ENCODE data around the gene BSCL2.
"Not testable (repeated sequence)": the region's sequence is repeated elsewhere in the genome, so short reads cannot be mapped to it uniquely, and the experiment has no call there.

Gene BSCL2

DNA sequence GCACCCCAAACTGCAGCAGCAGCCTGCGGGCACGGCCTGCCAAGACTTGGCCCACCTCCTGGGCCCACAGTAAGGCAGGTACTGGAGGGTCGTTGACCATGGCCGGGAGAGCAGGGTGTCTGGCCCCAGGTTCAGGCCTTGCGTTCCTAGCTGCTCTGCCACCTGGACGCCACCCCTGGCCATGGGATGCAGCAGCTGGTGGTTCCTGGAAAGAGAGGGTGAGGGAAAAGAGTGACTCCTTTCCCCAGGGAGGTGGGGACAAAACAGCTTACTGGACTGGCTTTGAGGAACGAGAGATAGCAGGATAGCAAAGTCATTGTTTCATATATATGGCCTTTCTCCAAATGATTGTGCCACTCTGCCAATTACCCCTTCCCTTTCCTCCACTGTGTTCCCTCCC lies 1.8 kb downstream of the BSCL2 start:
- H3K4me3 ChIP-seq (replicated peaks in 1 of 2; ENCODE audit: low read depth in 2 of 2, low read length in 2 of 2) = peak overlapping the region; percentile 62 to 71
- TF ChIP-seq, protein P1, sequence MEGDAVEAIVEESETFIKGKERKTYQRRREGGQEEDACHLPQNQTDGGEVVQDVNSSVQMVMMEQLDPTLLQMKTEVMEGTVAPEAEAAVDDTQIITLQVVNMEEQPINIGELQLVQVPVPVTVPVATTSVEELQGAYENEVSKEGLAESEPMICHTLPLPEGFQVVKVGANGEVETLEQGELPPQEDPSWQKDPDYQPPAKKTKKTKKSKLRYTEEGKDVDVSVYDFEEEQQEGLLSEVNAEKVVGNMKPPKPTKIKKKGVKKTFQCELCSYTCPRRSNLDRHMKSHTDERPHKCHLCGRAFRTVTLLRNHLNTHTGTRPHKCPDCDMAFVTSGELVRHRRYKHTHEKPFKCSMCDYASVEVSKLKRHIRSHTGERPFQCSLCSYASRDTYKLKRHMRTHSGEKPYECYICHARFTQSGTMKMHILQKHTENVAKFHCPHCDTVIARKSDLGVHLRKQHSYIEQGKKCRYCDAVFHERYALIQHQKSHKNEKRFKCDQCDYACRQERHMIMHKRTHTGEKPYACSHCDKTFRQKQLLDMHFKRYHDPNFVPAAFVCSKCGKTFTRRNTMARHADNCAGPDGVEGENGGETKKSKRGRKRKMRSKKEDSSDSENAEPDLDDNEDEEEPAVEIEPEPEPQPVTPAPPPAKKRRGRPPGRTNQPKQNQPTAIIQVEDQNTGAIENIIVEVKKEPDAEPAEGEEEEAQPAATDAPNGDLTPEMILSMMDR (IDR thresholded peaks at IDR 0.05; ENCODE audit: low read depth, low read length) = no peak
- peak in 1 of 2 donors; percentile 33 for DNase-seq (ENCODE audit: low read depth in 2 of 2)

DNA sequence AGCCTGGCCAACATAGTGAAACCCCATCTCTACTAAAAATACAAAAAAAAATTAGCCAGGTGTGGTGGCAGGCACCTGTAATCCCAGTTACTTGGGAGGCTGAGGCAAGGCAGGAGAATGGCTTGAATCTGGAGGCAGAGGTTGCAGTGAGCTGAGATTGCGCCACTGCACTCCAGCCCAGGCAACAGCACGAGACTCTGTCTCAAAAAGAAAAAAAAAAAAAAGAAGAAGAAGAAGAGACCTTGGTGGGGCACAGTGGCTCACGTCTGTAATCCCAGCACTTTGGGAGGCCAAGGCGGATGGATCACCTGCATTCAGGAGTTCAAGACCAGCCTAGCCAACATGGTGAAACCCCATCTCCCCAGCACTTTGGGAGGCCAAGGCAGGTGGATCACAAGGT lies 3.3 kb downstream of the BSCL2 start:
- DNase-seq (ENCODE audit: low read depth in 2 of 2) = not testable (repeated sequence)

DNA sequence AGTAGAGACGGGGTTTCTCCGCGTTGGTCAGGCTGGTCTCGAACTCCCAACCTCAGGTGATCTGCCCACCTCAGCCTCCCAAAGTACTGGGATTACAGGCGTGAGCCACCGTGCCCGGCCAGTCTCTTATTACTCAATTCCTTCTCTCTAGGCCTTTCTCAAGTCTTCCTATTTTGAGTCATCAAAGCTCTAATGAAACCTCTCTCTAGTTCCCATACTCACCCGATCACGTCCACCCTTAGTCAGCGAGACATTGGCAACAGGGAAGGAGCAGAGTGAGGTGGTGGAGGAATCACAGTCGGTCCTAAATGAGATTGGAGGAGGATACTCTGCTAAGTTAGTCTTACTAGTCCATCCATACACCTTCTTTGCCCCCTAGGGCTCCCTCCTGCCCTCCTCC lies 5.0 kb downstream of the BSCL2 start:
- no peak for DNase-seq (ENCODE audit: low read depth in 2 of 2)
- TF ChIP-seq, protein P1 (IDR thresholded peaks at IDR 0.05; ENCODE audit: low read depth, low read length) = no peak
- H3K4me3 ChIP-seq (replicated peaks in 1 of 2; ENCODE audit: low read depth in 2 of 2, low read length in 2 of 2) = no peak overlapping the region

More for the DNA sequence above, 3.3 kb downstream of the BSCL2 start:
- not testable (repeated sequence) for H3K4me3 ChIP-seq (replicated peaks in 1 of 2; ENCODE audit: low read depth in 2 of 2, low read length in 2 of 2)

DNA sequence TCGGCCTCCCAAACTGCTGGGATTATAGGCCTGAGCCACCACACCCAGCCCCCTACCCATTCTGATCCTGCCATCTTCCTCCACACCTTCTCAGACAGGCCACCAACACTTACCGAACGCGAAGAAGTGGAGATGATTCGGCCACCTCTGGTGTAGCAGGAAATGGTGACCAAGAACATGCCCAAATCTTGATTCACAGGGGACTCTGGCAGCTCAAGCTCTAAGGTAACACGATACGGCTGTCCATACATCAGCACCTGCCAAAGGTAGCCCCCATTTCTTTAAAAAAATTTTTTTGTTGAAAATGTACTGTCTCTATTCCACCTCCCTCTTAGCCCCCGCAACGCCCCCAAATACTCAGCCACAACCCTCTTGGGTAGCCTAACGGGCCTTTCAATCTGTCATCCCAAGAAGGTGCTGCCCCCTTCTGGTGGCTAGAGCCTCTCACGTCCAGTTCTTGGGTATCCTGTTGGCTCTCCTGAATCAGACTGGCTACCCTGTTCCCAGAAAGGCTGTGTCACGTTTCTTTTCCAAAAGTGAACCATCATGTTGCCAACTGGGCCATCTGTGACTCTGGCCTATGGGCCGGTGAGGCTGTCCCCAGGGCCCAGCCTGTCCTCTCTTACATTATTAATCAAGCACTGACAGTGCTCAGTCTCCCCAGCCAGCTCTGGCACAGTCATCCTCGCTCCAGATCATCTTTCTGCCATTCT lies 12.6 kb downstream of the BSCL2 start:
- peak; percentile 91 for DNase-seq (ENCODE audit: low read depth in 2 of 2)
- TF ChIP-seq, protein P1 (IDR thresholded peaks at IDR 0.05; ENCODE audit: low read depth, low read length) = peak; percentile 87
- H3K4me3 ChIP-seq (replicated peaks in 1 of 2; ENCODE audit: low read depth in 2 of 2, low read length in 2 of 2) = no peak overlapping the region

DNA sequence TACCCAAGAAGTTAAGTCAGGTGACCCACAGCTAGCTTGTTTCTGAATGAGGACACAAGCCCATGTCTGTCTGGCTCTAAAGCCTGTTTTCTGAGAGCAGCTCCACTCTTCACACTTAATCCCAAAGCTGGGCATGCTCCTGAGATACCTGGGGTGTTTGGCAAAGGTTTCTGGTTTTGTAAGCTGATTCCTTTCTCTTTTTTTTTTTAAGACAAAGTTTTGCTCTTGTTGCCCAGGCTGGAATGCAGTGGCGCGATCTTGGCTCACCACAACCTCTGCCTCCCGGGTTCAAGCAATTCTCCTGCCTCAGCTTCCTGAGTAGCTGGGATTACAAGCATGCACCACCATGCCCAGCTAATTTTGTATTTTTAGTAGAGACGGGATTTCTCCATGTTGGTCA lies 13.6 kb downstream of the BSCL2 start:
- H3K4me3 ChIP-seq (replicated peaks in 1 of 2; ENCODE audit: low read depth in 2 of 2, low read length in 2 of 2); DNase-seq (ENCODE audit: low read depth in 2 of 2): not testable (repeated sequence)

DNA sequence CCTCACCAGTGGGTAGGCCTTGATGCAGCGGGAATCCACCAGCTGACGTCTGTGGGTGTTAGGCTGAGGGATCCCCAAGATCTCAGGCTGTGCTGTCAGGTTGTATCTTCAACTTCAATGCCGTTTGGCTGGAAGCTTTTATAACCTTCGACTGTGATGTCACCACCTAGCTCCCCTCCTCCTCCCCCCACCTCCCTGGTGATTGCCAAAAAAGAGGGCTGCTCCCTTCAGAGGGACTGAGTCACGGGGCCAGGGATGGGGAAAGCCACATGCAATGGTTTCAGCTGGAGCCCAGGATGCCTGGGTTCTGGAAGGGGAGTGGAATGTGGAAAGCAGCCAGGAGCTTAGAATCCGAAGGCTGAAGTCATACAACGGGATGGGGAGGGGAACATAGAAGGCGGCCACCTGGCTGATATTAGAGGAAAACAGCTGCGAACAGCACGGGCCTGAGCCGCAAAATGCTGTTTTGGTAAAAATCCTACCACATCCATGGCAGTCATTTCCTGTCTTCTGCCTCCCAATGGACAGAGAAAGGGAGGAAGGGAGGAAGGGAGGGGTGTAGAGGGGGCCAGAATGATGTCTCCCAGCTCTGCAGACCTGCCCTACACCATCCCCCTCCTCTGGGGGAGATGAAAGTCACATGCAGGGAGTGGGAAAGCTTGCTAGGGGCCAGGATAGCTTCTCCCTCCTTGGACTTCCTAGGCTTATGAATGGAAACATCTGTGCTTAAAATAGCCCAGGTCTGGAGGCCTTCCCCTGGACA lies 17.6 kb downstream of the BSCL2 start, which contains the start of gene LRRN4CL:
TSS of gene LRRN4CL (minus strand) at position 110 of the 763 bp plus-strand sequence. CDS start 1,022 bp downstream, outside the sequence.
- H3K4me3 ChIP-seq (replicated peaks in 1 of 2; ENCODE audit: low read depth in 2 of 2, low read length in 2 of 2) = no peak within 1 kb of the TSS
- TF ChIP-seq, protein P1 (IDR thresholded peaks at IDR 0.05; ENCODE audit: low read depth, low read length) = no peak
- DNase-seq (ENCODE audit: low read depth in 2 of 2) = peak; percentile 85 to 94

DNA sequence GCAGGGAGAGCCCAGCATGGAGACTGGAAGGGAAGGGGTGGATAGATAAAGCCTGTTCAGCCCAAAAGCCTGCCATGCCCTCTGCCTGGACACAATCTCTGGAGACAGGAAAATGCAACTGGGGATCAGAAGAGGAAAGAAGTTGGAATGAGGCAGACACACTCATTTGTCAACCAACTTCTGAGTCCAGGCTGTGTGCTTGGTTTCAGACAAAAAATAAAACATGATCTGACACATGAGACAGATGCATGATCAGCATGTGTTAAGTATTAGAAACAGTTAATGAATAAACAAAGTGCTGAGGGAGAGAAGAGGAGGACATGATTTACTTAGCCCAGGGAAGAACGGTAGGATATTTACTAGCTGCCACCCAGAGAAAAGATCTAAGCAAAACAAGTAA lies 18.7 kb downstream of the BSCL2 start:
- no peak for DNase-seq (ENCODE audit: low read depth in 2 of 2)
- no peak overlapping the region for H3K4me3 ChIP-seq (replicated peaks in 1 of 2; ENCODE audit: low read depth in 2 of 2, low read length in 2 of 2)
- TF ChIP-seq, protein P1 (IDR thresholded peaks at IDR 0.05; ENCODE audit: low read depth, low read length) = no peak

Measured in cardiac fibroblast (primary cell).